SK-N-SH treated with all-trans-retinoic acid at 6 μM for 48 hours (cell line): ENCODE data around the gene SMYD3.

ENCODE experiments used
- CSDC2 ChIP-seq: fragments of 250-450 bp; sonication (Bioruptor Pico); IDR thresholded peaks from 2 replicates; pipeline ENCODE4 v1.5.0; 2020; ENCODE audit warnings: mild to moderate bottlenecking, moderate library complexity
- ESRRG ChIP-seq: fragments of 250-450 bp; sonication (Bioruptor Pico); IDR thresholded peaks from 2 replicates; pipeline ENCODE4 v1.6.1; 2021; ENCODE audit warnings: mild to moderate bottlenecking
- ISL1 ChIP-seq: fragments of 250-450 bp; sonication (Bioruptor Pico); IDR thresholded peaks from 2 replicates; pipeline ENCODE4 v2.1.2; 2022; ENCODE audit warnings: mild to moderate bottlenecking, moderate library complexity
- OSR1 ChIP-seq: fragments of 250-450 bp; sonication (Bioruptor Pico); IDR thresholded peaks from 2 replicates; pipeline ENCODE4 v1.8.0; 2022; ENCODE audit warnings: moderate library complexity, mild to moderate bottlenecking, inconsistent platforms
- PPARA ChIP-seq: fragments of 250-450 bp; sonication (Bioruptor Pico); IDR thresholded peaks from 2 replicates; pipeline ENCODE4 v1.5.0; 2020; ENCODE audit warnings: mild to moderate bottlenecking, borderline replicate concordance
- RARB ChIP-seq: fragments of 250-450 bp; sonication (Bioruptor Pico); IDR thresholded peaks from 2 replicates; pipeline ENCODE4 v1.8.0; 2021; ENCODE audit warnings: mild to moderate bottlenecking, moderate library complexity
- ZFP3 ChIP-seq: fragments of 250-450 bp; sonication (Bioruptor Pico); IDR thresholded peaks from 2 replicates; pipeline ENCODE4 v1.5.0; 2020; ENCODE audit warnings: mild to moderate bottlenecking, moderate library complexity
- ZNF565 ChIP-seq: fragments of 450-650 bp; formaldehyde crosslinking; conservative IDR thresholded peaks from 2 replicates; pipeline ENCODE4 v1.5.0; 2020; ENCODE audit warnings: low read depth, mild to moderate bottlenecking, moderate library complexity
- ZNF70 ChIP-seq: fragments of 450-650 bp; formaldehyde crosslinking; IDR thresholded peaks from 2 replicates; pipeline ENCODE4 v1.5.0; 2020; ENCODE audit warnings: mild to moderate bottlenecking, moderate library complexity
- TF ChIP-seq, protein P1 (sequence below): fragments of 250-450 bp; sonication (Bioruptor Pico); IDR thresholded peaks from 2 replicates; pipeline ENCODE4 v1.5.1; 2020; ENCODE audit warnings: low read depth, mild to moderate bottlenecking, moderate library complexity
- TF ChIP-seq, protein P2 (sequence below): fragments of 250-450 bp; sonication (Bioruptor Pico); IDR thresholded peaks from 2 replicates; pipeline ENCODE4 v1.8.0; 2020; ENCODE audit warnings: mild to moderate bottlenecking, moderate library complexity, borderline replicate concordance
- TF ChIP-seq, protein P3 (sequence below): fragments of 250-450 bp; sonication (Bioruptor Pico); IDR thresholded peaks from 2 replicates; pipeline ENCODE4 v1.5.0; 2020; ENCODE audit warnings: mild to moderate bottlenecking, moderate library complexity

DNA sequence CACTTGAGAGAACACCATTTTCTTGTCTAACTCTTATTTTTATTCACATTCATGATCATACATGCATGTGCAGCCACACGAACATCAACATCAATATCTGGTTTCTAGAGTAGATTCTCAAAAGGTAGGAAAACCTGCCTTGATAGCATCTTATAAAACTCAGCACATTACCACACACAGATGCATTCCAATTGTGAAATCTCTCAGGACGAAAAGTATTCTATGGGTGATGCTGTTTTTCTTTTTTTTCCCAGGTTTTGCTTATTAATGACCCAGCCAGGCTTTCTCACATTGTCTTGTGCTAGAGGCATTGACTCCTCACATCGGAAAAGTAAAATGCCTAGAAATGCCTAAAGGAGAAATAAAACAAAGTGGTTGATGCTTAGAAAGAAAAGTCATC lies 789.5 kb downstream of the SMYD3 start:
- TF ChIP-seq ESRRG (CRISPR knock-in tag): no peak
- TF ChIP-seq, protein P1, sequence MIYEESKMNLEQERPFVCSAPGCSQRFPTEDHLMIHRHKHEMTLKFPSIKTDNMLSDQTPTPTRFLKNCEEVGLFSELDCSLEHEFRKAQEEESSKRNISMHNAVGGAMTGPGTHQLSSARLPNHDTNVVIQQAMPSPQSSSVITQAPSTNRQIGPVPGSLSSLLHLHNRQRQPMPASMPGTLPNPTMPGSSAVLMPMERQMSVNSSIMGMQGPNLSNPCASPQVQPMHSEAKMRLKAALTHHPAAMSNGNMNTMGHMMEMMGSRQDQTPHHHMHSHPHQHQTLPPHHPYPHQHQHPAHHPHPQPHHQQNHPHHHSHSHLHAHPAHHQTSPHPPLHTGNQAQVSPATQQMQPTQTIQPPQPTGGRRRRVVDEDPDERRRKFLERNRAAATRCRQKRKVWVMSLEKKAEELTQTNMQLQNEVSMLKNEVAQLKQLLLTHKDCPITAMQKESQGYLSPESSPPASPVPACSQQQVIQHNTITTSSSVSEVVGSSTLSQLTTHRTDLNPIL (CRISPR knock-in tag): no peak
- no peak for TF ChIP-seq ZNF565 (CRISPR knock-in tag)
- TF ChIP-seq, protein P2, sequence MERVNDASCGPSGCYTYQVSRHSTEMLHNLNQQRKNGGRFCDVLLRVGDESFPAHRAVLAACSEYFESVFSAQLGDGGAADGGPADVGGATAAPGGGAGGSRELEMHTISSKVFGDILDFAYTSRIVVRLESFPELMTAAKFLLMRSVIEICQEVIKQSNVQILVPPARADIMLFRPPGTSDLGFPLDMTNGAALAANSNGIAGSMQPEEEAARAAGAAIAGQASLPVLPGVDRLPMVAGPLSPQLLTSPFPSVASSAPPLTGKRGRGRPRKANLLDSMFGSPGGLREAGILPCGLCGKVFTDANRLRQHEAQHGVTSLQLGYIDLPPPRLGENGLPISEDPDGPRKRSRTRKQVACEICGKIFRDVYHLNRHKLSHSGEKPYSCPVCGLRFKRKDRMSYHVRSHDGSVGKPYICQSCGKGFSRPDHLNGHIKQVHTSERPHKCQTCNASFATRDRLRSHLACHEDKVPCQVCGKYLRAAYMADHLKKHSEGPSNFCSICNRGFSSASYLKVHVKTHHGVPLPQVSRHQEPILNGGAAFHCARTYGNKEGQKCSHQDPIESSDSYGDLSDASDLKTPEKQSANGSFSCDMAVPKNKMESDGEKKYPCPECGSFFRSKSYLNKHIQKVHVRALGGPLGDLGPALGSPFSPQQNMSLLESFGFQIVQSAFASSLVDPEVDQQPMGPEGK (CRISPR knock-in tag): no peak
- no peak for TF ChIP-seq ISL1
- no peak for TF ChIP-seq ZNF70 (CRISPR knock-in tag)
- no peak for TF ChIP-seq PPARA (CRISPR knock-in tag)
- TF ChIP-seq OSR1 (CRISPR knock-in tag): no peak
- TF ChIP-seq, protein P3, sequence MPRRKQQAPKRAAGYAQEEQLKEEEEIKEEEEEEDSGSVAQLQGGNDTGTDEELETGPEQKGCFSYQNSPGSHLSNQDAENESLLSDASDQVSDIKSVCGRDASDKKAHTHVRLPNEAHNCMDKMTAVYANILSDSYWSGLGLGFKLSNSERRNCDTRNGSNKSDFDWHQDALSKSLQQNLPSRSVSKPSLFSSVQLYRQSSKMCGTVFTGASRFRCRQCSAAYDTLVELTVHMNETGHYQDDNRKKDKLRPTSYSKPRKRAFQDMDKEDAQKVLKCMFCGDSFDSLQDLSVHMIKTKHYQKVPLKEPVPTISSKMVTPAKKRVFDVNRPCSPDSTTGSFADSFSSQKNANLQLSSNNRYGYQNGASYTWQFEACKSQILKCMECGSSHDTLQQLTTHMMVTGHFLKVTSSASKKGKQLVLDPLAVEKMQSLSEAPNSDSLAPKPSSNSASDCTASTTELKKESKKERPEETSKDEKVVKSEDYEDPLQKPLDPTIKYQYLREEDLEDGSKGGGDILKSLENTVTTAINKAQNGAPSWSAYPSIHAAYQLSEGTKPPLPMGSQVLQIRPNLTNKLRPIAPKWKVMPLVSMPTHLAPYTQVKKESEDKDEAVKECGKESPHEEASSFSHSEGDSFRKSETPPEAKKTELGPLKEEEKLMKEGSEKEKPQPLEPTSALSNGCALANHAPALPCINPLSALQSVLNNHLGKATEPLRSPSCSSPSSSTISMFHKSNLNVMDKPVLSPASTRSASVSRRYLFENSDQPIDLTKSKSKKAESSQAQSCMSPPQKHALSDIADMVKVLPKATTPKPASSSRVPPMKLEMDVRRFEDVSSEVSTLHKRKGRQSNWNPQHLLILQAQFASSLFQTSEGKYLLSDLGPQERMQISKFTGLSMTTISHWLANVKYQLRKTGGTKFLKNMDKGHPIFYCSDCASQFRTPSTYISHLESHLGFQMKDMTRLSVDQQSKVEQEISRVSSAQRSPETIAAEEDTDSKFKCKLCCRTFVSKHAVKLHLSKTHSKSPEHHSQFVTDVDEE: no peak
- no peak for TF ChIP-seq CSDC2 (CRISPR knock-in tag)
- TF ChIP-seq RARB: no peak
- TF ChIP-seq ZFP3 (CRISPR knock-in tag): no peak
